Esophagus squamous epithelium (tissue), 5 donors: ENCODE data around the gene SHISAL1. TPM values are rescaled to one million over a fixed set of nuclear protein-coding genes. Genes with fewer than 3 reads are reported as not detected.

Experiments used
- DNase-seq: peaks from one replicate; lab custom pipeline; 2025; lab: John Stamatoyannopoulos, UW
- H3K27ac ChIP-seq, 4 donors: fragments of 200-600 bp; sonication (generic); one replicate each; pipeline ENCODE4 v1.5.1; 2016 to 2019; ENCODE audit warnings: mild to moderate bottlenecking in 1 of 4
- H3K27me3 ChIP-seq, 4 donors: fragments of 200-600 bp; sonication (generic); 1 replicate in 3 of 4; 2 replicates in 1 of 4; pipeline versions ENCODE4 v1.5.1 to v1.6.0; 2017 to 2021; ENCODE audit warnings: antibody characterized with exemption in 1 of 4
- H3K36me3 ChIP-seq, 3 donors: fragments of 200-600 bp; sonication (generic); one replicate each; pipeline ENCODE4 v1.5.1; 2016 to 2019
- H3K4me1 ChIP-seq, 3 donors: fragments of 200-600 bp; sonication (generic); one replicate each; pipeline ENCODE4 v1.5.1; 2017 to 2019
- H3K4me3 ChIP-seq, 4 donors: fragments of 200-600 bp; sonication (generic); 1 replicate in 3 of 4; 2 replicates in 1 of 4; pipeline ENCODE4 v1.5.1; 2016 to 2019; ENCODE audit warnings: mild to moderate bottlenecking in 2 of 4, moderate library complexity in 1 of 4
- H3K9me3 ChIP-seq, 3 donors: fragments of 200-600 bp; sonication (generic); one replicate each; pipeline ENCODE4 v1.5.1; 2016 to 2019
- POLR2A ChIP-seq, 4 donors: fragments of 450-650 bp; IDR thresholded peaks; one replicate each; pipeline ENCODE4 v1.6.1; 2017; ENCODE audit warnings: antibody characterized with exemption in 4 of 4, mild to moderate bottlenecking in 4 of 4, moderate library complexity in 3 of 4
- WGBS, 2 donors: methylation state at CpG; one replicate each; pipeline ENCODE4 v1.1.5; 2018; 5-methylcytosine and 5-hydroxymethylcytosine counted together
- intact Hi-C: fragments of 100-400 bp; cut with DNase I; formaldehyde crosslinking; loops from one replicate; pipeline ENCODE4 v1.15.0; 2022
- total RNA-seq, 4 donors: library from RNA; depleted of rRNA; stranded (reverse); fragments of >200 nt; gene quantifications; one replicate each; pipeline ENCODE4 v1.1.0, GENCODE V29; 2016
- TF ChIP-seq, protein P1 (sequence below), 6 experiments: fragments of 450-650 bp in 4 of 6; fragments of 200-600 bp in 2 of 6; sonication (generic) in 2 of 6; IDR thresholded peaks; one replicate each; pipeline ENCODE4 v1.5.1; 2016 to 2019; ENCODE audit warnings: antibody characterized with exemption in 6 of 6, mild to moderate bottlenecking in 4 of 6, moderate library complexity in 4 of 6
- donor health status: DM: yes; HTN: yes; CAD: no.

Gene SHISAL1
- total RNA-seq, 4 donors from 2014 or later, result 0.08 to 1.3 (median 0.31) TPM

DNA sequence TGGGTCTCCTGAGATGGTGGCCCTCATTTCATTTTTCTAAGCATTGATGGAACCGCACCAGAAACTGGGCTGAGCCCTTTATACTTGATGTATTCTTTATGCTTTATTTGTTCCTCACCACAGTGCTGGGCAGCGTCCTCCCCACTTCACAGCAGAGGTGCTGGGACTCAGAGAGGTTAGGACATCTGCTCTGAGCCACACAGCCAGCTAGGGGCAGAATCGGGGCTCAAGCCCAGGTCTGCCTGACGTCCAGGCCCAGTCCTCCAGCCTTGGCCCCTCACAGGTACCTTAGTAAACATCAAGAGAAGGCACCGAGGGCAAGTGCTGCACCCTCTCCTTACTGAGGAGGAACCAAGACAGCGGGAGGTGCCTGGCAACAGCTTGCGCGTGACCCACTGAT, 20.2 kb upstream of the SHISAL1 start:
- intact Hi-C loops, result no loop called here
- no peak for DNase-seq
- no peaks in the 10 kb centered on the region for H3K9me3 ChIP-seq
- no peak for TF ChIP-seq POLR2A (IDR thresholded peaks at IDR 0.05)
- TF ChIP-seq, protein P1, sequence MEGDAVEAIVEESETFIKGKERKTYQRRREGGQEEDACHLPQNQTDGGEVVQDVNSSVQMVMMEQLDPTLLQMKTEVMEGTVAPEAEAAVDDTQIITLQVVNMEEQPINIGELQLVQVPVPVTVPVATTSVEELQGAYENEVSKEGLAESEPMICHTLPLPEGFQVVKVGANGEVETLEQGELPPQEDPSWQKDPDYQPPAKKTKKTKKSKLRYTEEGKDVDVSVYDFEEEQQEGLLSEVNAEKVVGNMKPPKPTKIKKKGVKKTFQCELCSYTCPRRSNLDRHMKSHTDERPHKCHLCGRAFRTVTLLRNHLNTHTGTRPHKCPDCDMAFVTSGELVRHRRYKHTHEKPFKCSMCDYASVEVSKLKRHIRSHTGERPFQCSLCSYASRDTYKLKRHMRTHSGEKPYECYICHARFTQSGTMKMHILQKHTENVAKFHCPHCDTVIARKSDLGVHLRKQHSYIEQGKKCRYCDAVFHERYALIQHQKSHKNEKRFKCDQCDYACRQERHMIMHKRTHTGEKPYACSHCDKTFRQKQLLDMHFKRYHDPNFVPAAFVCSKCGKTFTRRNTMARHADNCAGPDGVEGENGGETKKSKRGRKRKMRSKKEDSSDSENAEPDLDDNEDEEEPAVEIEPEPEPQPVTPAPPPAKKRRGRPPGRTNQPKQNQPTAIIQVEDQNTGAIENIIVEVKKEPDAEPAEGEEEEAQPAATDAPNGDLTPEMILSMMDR (IDR thresholded peaks at IDR 0.05), result no peak
- H3K27ac ChIP-seq, result no peak overlapping the region
- 94% methylated on average over 4 of the region's 8 CpGs; no CpG with 5 or more reads in 1 of the 2 donors for WGBS, 2 donors
- H3K4me3 ChIP-seq, result no peak overlapping the region
- H3K4me1 ChIP-seq, result peaks cover 7 to 28% (median 17%) of the 10 kb centered on the region in 3 donors
- H3K27me3 ChIP-seq, result peaks cover 7 to 83% (median 16%) of the 10 kb centered on the region in 4 donors
- no peaks in the 10 kb centered on the region for H3K36me3 ChIP-seq

DNA sequence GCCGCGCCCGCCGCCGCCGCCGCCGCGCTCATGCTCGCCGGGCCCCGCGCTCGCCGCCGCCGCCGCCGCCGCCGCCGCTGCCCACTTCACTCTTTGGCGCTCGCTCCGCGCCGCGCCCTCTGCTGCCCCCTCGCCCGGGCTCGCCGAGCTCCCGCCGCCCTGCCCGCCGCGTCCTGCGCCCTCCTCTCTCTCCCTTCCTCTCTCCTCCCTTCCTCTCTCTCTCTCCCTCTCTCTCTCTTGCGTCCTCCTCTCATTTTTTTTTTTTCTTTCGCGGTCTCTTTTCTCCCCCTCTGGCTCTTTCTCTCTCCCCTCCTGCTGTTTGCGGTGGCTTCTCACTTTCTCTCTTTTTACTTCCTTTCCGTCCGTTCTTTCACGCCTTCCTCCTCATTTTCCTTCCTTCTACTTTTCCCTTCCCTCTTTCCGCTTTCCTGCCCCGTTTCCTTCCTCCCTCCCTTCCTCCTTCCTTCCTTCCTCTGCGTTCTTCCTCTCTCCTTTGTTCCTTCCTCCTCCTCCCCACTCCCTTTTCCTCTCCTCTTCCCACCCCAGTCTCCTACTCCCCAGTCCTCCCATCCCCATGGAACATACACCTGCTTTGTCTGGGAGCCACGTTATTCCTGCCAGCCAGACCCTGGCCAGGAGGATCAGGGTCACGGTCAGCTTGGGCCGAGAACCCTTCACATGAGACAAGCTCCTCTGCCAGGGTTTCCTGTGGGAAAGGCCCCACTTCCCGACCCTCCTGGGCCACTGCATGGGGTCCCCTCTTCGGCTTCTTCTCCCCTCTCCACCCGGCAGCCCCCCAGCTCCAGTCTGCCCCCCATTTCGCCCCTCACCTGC, 19.3 kb upstream of the SHISAL1 start:
- H3K4me1 ChIP-seq, result peaks cover 7 to 21% (median 10%) of the 10 kb centered on the region in 3 donors
- no peak overlapping the region for H3K27ac ChIP-seq
- peak overlapping the region in 2 of 4 donors; percentile 30 to 45 for H3K4me3 ChIP-seq
- intact Hi-C loops, result no loop called here
- no peak for DNase-seq
- TF ChIP-seq POLR2A (IDR thresholded peaks at IDR 0.05), result no peak
- TF ChIP-seq, protein P1 (IDR thresholded peaks at IDR 0.05), result no peak
- no peaks in the 10 kb centered on the region for H3K36me3 ChIP-seq
- H3K9me3 ChIP-seq, result no peaks in the 10 kb centered on the region
- 10 to 15% methylated on average over 40 of the region's 55 CpGs for WGBS, 2 donors
- peaks cover 7 to 83% (median 16%) of the 10 kb centered on the region in 4 donors for H3K27me3 ChIP-seq

DNA sequence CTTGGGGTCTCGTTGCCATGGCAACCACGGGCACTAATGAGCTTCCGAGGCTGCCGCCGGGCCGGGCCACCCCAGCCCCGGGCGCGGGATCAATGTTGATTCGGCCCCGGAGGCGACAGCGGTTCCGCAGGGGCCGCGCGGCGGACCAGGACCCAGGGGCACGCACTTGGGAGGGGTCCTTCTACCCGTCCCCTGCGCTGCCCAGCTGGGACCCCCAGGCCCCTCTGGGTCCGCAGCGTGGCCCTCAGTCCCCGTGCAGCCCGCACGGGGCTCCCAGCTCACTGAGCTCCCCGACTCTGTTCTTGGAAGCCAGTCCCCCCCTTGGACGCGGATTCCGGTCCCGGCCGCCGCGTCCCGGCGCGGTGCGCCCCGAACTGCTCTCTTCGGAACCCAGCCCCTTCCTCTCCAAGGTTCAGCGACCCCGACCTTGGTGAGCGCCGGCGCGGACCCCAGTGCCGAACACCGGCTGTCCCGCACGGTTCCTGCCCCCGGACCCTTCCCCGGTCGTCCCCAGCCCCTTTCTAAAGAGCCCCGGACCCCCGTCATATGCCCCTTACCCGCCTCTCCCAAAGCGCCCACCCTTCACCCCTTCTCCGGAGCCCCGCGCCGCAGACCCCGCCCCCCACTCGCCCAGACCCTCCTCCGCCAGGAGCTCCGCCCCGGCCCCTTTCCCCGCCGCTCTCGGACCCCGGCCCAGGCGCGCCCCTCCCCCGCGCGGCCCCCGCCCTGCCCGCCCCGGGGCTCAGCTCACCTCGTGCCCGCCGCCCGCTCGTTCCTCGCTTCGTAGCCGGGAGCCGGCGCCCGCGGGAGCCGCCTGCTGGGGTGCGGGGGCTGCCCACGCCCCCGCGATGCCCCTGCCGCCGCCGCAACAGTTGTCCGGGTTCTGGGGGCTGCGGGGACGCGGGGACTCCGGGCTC, 18.3 kb upstream of the SHISAL1 start:
- H3K4me1 ChIP-seq, result peaks cover 10 to 30% (median 11%) of the 10 kb centered on the region in 3 donors
- no peak for DNase-seq
- peaks cover 7 to 83% (median 16%) of the 10 kb centered on the region in 4 donors for H3K27me3 ChIP-seq
- H3K36me3 ChIP-seq, result no peaks in the 10 kb centered on the region
- intact Hi-C loops, result no loop called here
- H3K4me3 ChIP-seq, result peak overlapping the region; percentile 20 to 69 (median 40)
- no peak overlapping the region for H3K27ac ChIP-seq
- 3 to 4% methylated on average over 21 to 38 of the region's 103 CpGs for WGBS, 2 donors
- TF ChIP-seq, protein P1 (IDR thresholded peaks at IDR 0.05), result no peak
- H3K9me3 ChIP-seq, result no peaks in the 10 kb centered on the region

DNA sequence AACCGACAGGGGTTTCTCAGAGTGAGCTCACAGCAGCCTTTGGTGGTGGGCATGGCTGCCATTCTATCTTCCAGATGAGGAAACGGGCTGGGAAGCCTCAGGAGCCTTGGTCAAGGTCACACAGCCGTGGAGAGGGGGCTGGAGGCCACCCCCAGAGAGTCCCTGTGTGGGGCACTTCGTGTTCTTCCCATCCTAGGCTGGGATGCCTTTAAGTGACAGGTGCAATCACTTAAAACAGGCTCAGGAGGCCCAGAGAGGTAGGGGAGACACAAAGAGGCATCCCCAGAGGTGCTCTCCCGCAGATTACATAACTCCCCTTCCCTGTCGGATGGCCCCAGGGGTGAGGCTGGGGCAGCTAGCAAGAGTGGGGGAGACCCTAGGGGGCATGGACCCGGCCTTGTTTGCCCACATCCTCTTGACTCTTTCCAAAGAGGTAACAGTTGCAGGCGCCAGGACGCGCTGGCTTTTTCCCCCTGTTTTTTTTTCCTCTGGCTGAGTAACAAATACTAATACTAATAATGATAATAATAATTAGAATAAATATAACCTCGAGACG, 17.5 kb upstream of the SHISAL1 start:
- Histone ChIP-seq H3K27me3 (peaks cover 7 to 90% (median 16%) of the 10 kb centered on the region in 4 donors), H3K36me3 (no peaks in the 10 kb centered on the region), H3K4me3 (peak overlapping the region in 1 of 4 donors; percentile 69), H3K9me3 (no peaks in the 10 kb centered on the region), H3K4me1 (peaks cover 10 to 37% (median 11%) of the 10 kb centered on the region in 3 donors), H3K27ac (no peak overlapping the region)
- no peak for TF ChIP-seq POLR2A (IDR thresholded peaks at IDR 0.05)
- TF ChIP-seq, protein P1 (IDR thresholded peaks at IDR 0.05), result no peak
- no peak for DNase-seq
- WGBS, 2 donors, result 29 to 37% methylated on average over 8 to 11 of the region's 12 CpGs
- intact Hi-C loops, result no loop called here
